A549 (cell line): ENCODE measurements around the gene CNKSR3. TPM values are rescaled to one million over a fixed set of nuclear protein-coding genes. Genes with fewer than 3 reads are reported as not detected.

Experiments used
- ATAC-seq, 2 experiments: fragments of 200-7000 bp in 1 of 2; fragments of >200 bp in 1 of 2; cut with Nextera tagmentation in 1 of 2; cut with Tn5 transposase in 1 of 2; 3 replicates each; pipeline versions ENCODE4 v1.8.0 to v1.9.1; 2018 to 2020; ENCODE audit warnings: mild to moderate bottlenecking in 1 of 2, moderate library complexity in 1 of 2
- CTCF ChIA-PET: fragments of 300-600 bp; sonication (Branson Sonifier 250); formaldehyde crosslinking; extraction: SDS; loops from one replicate; lab custom pipeline; 2021; ENCODE audit warnings: antibody characterized with exemption, inconsistent platforms; lab: Yijun Ruan, JAX
- POLR2A ChIA-PET: fragments of 350-600 bp; formaldehyde crosslinking; extraction: SDS; loops from one replicate; lab custom pipeline; 2021; ENCODE audit warnings: antibody characterized with exemption, inconsistent platforms; lab: Yijun Ruan, JAX
- DNase-seq, 2 experiments: peaks; one replicate each; pipeline versions ENCODE4 v3.0.0 to v3.0.0-alpha.2; 2011 to 2016; ENCODE audit warnings: low read depth in 1 of 2, low spot score in 1 of 2
- FAIRE-seq: peaks from 2 replicates; lab custom pipeline; 2011; peaks lifted over from hg19 to GRCh38; lab: Jason Lieb, UNC
- H3K27ac ChIP-seq, 2 experiments: fragments of >200 bp; sonication (Bioruptor Twin); formaldehyde crosslinking; 3 replicates each; pipeline ENCODE4 v1.5.1; 2016 to 2017
- H3K4me1 ChIP-seq: fragments of >200 bp; sonication (Bioruptor Twin); formaldehyde crosslinking; 3 replicates; pipeline ENCODE4 v1.6.1; 2016
- H3K4me2 ChIP-seq: fragments of >200 bp; sonication (Bioruptor Twin); formaldehyde crosslinking; 3 replicates; pipeline ENCODE4 v1.6.1; 2016
- H3K4me3 ChIP-seq: fragments of >200 bp; sonication (Bioruptor Twin); formaldehyde crosslinking; 3 replicates; pipeline ENCODE4 v1.5.1; 2016
- H3K9me3 ChIP-seq: fragments of >200 bp; sonication (Bioruptor Twin); formaldehyde crosslinking; 3 replicates; pipeline ENCODE4 v1.6.1; 2016
- BHLHE40 ChIP-seq: IDR thresholded peaks from 2 replicates; pipeline ENCODE4 v1.6.1; 2012; ENCODE audit warnings: low read depth, low read length, inconsistent platforms
- CBX2 ChIP-seq: fragments of 200-600 bp; sonication (generic); IDR thresholded peaks from 2 replicates; pipeline ENCODE4 v1.6.1; 2016; ENCODE audit warnings: low read depth, mild to moderate bottlenecking, borderline replicate concordance
- CEBPB ChIP-seq, 2 experiments: fragments of >200 bp in 1 of 2; sonication (Bioruptor Twin) in 1 of 2; formaldehyde crosslinking in 1 of 2; IDR thresholded peaks; 2 replicates each; pipeline ENCODE4 v1.6.1; 2012 to 2016
- CHD2 ChIP-seq: fragments of 150-350 bp; IDR thresholded peaks from 2 replicates; pipeline ENCODE4 v1.6.1; 2014; ENCODE audit warnings: low read length; ENCODE audit not compliant: partially characterized antibody
- EHF ChIP-seq: fragments of 250-450 bp; sonication (Bioruptor Pico); IDR thresholded peaks from 2 replicates; pipeline ENCODE4 v1.5.0; 2020; ENCODE audit warnings: mild to moderate bottlenecking
- EP300 ChIP-seq, 2 experiments: fragments of >200 bp; sonication (Bioruptor Twin); formaldehyde crosslinking; IDR thresholded peaks; 2 replicates in 1 of 2; 3 replicates in 1 of 2; pipeline ENCODE4 v1.6.1; 2016 to 2017
- HES2 ChIP-seq: fragments of >200 bp; sonication (Bioruptor Twin); formaldehyde crosslinking; IDR thresholded peaks from 2 replicates; pipeline ENCODE4 v1.6.1; 2016
- HOXA7 ChIP-seq: fragments of 250-450 bp; sonication (Bioruptor Pico); IDR thresholded peaks from 2 replicates; pipeline ENCODE4 v1.5.0; 2020; ENCODE audit warnings: mild to moderate bottlenecking, moderate library complexity
- JUN ChIP-seq, 2 experiments: fragments of >200 bp; sonication (Bioruptor Twin); formaldehyde crosslinking; IDR thresholded peaks; 2 replicates in 1 of 2; 3 replicates in 1 of 2; pipeline ENCODE4 v1.6.1; 2016 to 2017
- JUNB ChIP-seq: fragments of >200 bp; sonication (Bioruptor Twin); formaldehyde crosslinking; IDR thresholded peaks from 2 replicates; pipeline ENCODE4 v1.6.1; 2016
- MAFK ChIP-seq: fragments of 450-650 bp; IDR thresholded peaks from 2 replicates; pipeline ENCODE4 v1.6.1; 2014; ENCODE audit not compliant: partially characterized antibody
- MAX ChIP-seq: IDR thresholded peaks from 2 replicates; pipeline ENCODE4 v1.6.1; 2012
- NR3C1 ChIP-seq: fragments of >200 bp; sonication (Bioruptor Twin); formaldehyde crosslinking; IDR thresholded peaks from 3 replicates; pipeline ENCODE4 v1.6.1; 2017
- PHF8 ChIP-seq: fragments of 200-600 bp; sonication (generic); IDR thresholded peaks from 2 replicates; pipeline ENCODE4 v1.6.1; 2016; ENCODE audit warnings: low read depth, mild to moderate bottlenecking, antibody characterized with exemption, moderate library complexity, borderline replicate concordance
- POLR2A ChIP-seq: IDR thresholded peaks from 2 replicates; pipeline ENCODE4 v1.6.1; 2012; ENCODE audit warnings: mild to moderate bottlenecking, low read length
- RNF2 ChIP-seq: fragments of 200-600 bp; sonication (generic); IDR thresholded peaks from 2 replicates; pipeline ENCODE4 v1.6.1; 2016; ENCODE audit warnings: low read depth, mild to moderate bottlenecking, antibody characterized with exemption, moderate library complexity, borderline replicate concordance
- TP53 ChIP-seq: fragments of 250-450 bp; sonication (Bioruptor Pico); IDR thresholded peaks from 2 replicates; pipeline ENCODE4 v1.5.0; 2021; ENCODE audit warnings: mild to moderate bottlenecking, moderate library complexity
- ZFP36 ChIP-seq: fragments of 450-650 bp; IDR thresholded peaks from 2 replicates; pipeline ENCODE4 v1.6.1; 2014; ENCODE audit warnings: borderline replicate concordance; ENCODE audit not compliant: partially characterized antibody
- ZSCAN20 ChIP-seq: fragments of 250-450 bp; sonication (Bioruptor Pico); IDR thresholded peaks from 2 replicates; pipeline ENCODE4 v1.8.0; 2022; ENCODE audit warnings: mild to moderate bottlenecking, moderate library complexity
- WGBS: methylation state at CpG from one replicate; pipeline ENCODE4 v1.1.6; 2017; ENCODE audit errors: missing lambda C conversion rate; 5-methylcytosine and 5-hydroxymethylcytosine counted together
- polyA plus RNA-seq, 4 experiments: library from polyadenylated mRNA; depleted of rRNA in 3 of 4; stranded (reverse); fragments of >200 nt; fragmentation: RNase III in 1 of 4; extraction: RNeasy Plus Mini Kit Qiagen cat#74134 plus additional on column Dnase treatment in 1 of 4; gene quantifications; 2 replicates in 3 of 4; 3 replicates in 1 of 4; pipeline ENCODE4 v1.2.3, GENCODE V29; 2011 to 2017
- TF ChIP-seq, protein P1 (sequence below): fragments of 250-450 bp; sonication (Bioruptor Pico); IDR thresholded peaks from 2 replicates; pipeline ENCODE4 v1.5.0; 2020; ENCODE audit warnings: low read depth, mild to moderate bottlenecking, moderate library complexity

Gene CNKSR3
- polyA plus RNA-seq, 2 of the 4 experiments (the other 2 are of a cell fraction): 2.9 to 3.5 TPM

- no peak overlapping the region for H3K4me2 ChIP-seq
- CTCF ChIA-PET: interaction anchor here (0.6 to 2.6 kb wide), 2 partner anchors 10 to 1447 kb away, joined by 3 to 11 read pairs; no protein-coding TSS in a partner anchor
- FAIRE-seq (no peak), DNase-seq (no peak), ATAC-seq (no peak)
- H3K4me3 ChIP-seq: no peak overlapping the region
- POLR2A ChIA-PET: no interaction called here
- no peaks in the 10 kb centered on the region for H3K9me3 ChIP-seq
- H3K27ac ChIP-seq: no peak overlapping the region
- H3K4me1 ChIP-seq: no peaks in the 10 kb centered on the region
- no peak for TF ChIP-seq BHLHE40
- TF ChIP-seq TP53 (CRISPR knock-in tag): no peak
- TF ChIP-seq MAFK: no peak
- TF ChIP-seq JUN (IDR thresholded peaks at IDR 0.05): no peak
- TF ChIP-seq ZFP36: no peak
- TF ChIP-seq CEBPB (IDR thresholded peaks at IDR 0.05): no peak
- no peak for TF ChIP-seq POLR2A
- 96% methylated on average over 8 of the region's 8 CpGs for WGBS
These were observed 63.5 kb downstream of the CNKSR3 start for GRCh38 chr6:154446984-154447383.

DNA sequence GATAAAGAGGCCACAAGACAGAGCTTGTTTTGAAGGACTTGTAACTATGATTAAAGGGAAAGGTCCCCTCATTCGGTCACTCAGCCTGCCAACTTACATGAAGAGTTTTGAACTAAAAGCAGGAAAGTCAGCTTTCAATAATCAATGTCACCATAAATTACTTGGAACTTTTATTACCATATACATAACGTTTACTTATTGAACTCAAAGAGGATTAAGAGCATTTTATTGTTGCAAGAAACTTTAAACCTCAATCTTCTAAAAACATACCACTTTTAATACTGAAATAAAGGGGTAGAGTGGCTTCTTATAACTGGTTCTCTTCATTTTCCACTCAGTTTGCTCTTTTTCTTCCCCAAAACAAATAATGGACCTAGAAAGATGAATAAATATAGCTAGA is 65.1 kb downstream of the CNKSR3 start:
- FAIRE-seq: no peak
- peaks cover 2% of the 10 kb centered on the region; the same call in 2 of the 3 replicates for H3K4me1 ChIP-seq
- TF ChIP-seq CHD2 (no peak), HES2 (no peak)
- TF ChIP-seq, all 56 proteins: peak for 0
- Histone ChIP-seq H3K4me3 (no peak overlapping the region), H3K9me3 (no peaks in the 10 kb centered on the region), H3K4me2 (no peak overlapping the region), H3K27ac (no peak overlapping the region)
- ChIA-PET POLR2A (no interaction called here), CTCF (interaction anchor here (0.6 to 2.6 kb wide), 2 partner anchors 11 to 209 kb away, joined by 3 to 11 read pairs; no protein-coding TSS in a partner anchor)
- DNase-seq (no peak), ATAC-seq (no peak)
- 79% methylated on average over 2 of the region's 2 CpGs for WGBS

DNA sequence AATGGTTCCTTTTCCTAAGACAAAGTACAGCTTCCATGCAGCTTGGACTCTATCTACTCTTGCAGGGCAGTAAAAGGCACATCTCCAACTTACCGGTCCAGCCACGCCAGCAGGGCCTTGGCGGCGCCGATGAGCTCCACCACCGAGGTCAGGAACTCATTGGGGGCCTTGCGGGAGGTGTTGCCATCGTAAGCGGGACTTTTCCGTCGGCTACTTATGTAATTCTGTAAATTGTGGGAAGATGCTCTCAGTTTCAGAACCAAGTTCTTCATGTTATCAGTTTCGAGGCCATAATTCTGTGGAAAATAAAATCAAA is 68.5 kb downstream of the CNKSR3 start:
- H3K27ac ChIP-seq: no peak overlapping the region
- H3K9me3 ChIP-seq: no peaks in the 10 kb centered on the region
- whole genome bisulfite sequencing: 98% methylated on average over 12 of the region's 12 CpGs
- TF ChIP-seq JUNB (no peak), PHF8 (no peak), ZSCAN20 (no peak), RNF2 (no peak)
- TF ChIP-seq, all 56 proteins: peak for 0
- Histone ChIP-seq H3K4me1 (peaks cover 7% of the 10 kb centered on the region; the same call in 2 of the 3 replicates), H3K4me2 (no peak overlapping the region), H3K4me3 (no peak overlapping the region)
- no peak for DNase-seq
- FAIRE-seq: no peak
- CTCF ChIA-PET: interaction anchor here (1.0 kb wide), 1 partner anchor 23 kb away, joined by 3 read pairs; no protein-coding TSS in a partner anchor
- ATAC-seq: no peak
- POLR2A ChIA-PET: no interaction called here

DNA sequence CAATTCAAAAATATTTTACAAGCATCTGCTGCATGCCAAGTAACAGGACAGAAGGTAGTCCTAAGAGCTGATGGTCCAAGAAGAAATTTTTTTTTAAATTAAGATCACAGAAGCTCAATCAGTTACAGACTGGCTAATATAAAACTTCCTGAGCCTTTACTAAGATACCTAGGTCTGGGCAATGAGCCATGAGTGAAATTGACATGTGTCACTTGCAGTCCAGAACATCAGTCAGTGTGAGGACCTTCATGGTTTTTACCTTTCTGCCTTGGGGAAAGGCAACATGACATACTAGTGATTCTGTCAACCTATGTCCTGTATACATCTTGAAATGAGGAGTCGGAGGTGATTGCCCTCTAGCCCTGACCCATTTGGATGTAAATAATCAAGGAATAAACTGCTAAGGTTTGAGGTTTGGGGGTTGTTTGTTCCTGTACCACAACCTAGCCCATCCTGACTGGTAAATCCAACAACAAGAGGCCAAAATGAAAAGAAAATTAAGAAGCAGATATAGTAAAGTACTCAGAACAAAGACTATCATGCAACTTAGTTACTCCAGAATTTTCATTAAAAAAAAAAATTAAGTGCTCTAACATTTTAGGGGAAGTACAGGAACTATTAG is 70.0 kb downstream of the CNKSR3 start:
- 87% methylated on average over 1 of the region's 1 CpG for WGBS
- Histone ChIP-seq H3K9me3 (no peaks in the 10 kb centered on the region), H3K27ac (no peak overlapping the region), H3K4me1 (peaks cover 7% of the 10 kb centered on the region; the same call in 2 of the 3 replicates), H3K4me3 (no peak overlapping the region), H3K4me2 (no peak overlapping the region)
- TF ChIP-seq JUNB (no peak), EP300 (IDR thresholded peaks at IDR 0.05) (no peak), EHF (CRISPR knock-in tag) (no peak), CBX2 (no peak), MAFK (no peak), ZSCAN20 (no peak), MAX (no peak), NR3C1 (no peak), HOXA7 (CRISPR knock-in tag) (no peak)
- TF ChIP-seq, protein P1, sequence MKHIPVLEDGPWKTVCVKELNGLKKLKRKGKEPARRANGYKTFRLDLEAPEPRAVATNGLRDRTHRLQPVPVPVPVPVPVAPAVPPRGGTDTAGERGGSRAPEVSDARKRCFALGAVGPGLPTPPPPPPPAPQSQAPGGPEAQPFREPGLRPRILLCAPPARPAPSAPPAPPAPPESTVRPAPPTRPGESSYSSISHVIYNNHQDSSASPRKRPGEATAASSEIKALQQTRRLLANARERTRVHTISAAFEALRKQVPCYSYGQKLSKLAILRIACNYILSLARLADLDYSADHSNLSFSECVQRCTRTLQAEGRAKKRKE: no peak
- FAIRE-seq (no peak), DNase-seq (no peak), ATAC-seq (no peak)
- ChIA-PET POLR2A (no interaction called here), CTCF (no interaction called here)
